ENCODE data around the gene EEFSEC.

Gene EEFSEC, protein sequence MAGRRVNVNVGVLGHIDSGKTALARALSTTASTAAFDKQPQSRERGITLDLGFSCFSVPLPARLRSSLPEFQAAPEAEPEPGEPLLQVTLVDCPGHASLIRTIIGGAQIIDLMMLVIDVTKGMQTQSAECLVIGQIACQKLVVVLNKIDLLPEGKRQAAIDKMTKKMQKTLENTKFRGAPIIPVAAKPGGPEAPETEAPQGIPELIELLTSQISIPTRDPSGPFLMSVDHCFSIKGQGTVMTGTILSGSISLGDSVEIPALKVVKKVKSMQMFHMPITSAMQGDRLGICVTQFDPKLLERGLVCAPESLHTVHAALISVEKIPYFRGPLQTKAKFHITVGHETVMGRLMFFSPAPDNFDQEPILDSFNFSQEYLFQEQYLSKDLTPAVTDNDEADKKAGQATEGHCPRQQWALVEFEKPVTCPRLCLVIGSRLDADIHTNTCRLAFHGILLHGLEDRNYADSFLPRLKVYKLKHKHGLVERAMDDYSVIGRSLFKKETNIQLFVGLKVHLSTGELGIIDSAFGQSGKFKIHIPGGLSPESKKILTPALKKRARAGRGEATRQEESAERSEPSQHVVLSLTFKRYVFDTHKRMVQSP

DNA sequence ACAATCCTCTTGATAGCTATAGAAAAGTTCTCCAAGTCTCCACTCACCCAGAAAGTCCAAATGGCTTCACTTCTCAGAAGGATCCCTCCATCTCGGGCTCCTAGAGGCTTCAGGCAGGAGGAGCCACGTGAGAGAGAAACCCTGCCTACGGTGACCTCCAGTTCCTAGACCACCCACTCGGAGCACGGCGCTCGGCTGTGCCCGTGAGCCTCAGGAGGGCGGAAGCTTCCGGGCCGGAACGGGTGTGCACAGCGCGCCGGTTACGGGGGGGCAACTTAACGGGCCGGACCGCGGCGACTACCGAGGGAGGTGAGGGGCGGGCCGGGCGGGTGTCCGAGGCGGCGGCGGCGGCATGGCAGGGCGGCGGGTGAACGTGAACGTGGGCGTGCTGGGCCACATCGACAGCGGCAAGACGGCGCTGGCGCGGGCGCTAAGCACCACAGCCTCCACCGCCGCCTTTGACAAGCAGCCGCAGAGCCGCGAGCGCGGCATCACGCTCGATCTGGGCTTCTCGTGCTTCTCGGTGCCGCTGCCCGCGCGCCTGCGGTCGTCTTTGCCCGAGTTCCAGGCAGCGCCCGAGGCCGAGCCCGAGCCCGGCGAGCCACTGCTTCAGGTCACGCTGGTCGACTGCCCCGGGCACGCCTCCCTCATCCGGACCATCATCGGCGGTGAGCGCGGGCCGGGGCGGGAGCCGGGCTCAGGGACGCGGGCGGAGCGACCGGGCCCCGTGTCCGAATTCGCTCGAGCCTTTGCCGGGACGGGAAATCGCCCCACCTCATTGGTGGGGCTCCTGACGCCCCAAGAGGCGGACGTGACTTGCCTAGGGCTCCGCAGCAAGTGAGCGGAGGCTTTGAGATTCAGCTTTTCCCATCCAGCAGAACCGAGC lies at the start of gene EEFSEC:
Gene EEFSEC, plus strand, starts transcription at position 326 of the 886 bp plus-strand sequence. Its CDS starts 27 bp downstream, at position 353.
- TF ChIP-seq, protein P1, sequence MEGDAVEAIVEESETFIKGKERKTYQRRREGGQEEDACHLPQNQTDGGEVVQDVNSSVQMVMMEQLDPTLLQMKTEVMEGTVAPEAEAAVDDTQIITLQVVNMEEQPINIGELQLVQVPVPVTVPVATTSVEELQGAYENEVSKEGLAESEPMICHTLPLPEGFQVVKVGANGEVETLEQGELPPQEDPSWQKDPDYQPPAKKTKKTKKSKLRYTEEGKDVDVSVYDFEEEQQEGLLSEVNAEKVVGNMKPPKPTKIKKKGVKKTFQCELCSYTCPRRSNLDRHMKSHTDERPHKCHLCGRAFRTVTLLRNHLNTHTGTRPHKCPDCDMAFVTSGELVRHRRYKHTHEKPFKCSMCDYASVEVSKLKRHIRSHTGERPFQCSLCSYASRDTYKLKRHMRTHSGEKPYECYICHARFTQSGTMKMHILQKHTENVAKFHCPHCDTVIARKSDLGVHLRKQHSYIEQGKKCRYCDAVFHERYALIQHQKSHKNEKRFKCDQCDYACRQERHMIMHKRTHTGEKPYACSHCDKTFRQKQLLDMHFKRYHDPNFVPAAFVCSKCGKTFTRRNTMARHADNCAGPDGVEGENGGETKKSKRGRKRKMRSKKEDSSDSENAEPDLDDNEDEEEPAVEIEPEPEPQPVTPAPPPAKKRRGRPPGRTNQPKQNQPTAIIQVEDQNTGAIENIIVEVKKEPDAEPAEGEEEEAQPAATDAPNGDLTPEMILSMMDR (IDR thresholded peaks at IDR 0.05; ENCODE audit: borderline replicate concordance, insufficient read depth, low read depth, low read length), result no peak
- peak within 1 kb of the TSS; percentile 97 for H3K4me3 ChIP-seq (ENCODE audit: low read depth, low read length)

DNA sequence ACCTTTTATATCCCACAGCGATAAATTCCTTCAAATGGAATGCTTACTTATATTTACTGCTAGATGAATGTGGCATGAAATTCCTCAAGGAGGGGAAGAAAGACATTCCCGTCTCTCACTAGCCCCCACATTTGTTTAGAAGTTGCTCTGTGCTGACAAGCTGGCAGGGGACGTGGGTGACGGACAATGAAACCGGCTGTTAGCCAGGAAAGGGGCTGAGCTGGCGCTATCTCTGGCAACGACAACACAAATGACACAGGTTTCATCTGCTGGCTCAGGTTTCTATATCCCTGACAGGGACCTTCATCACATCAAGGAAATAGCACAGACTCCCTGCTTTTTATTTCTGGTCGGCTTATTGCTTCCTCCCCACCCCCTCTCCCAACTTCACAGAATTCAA lies 45.4 kb upstream of the EEFSEC start:
- TF ChIP-seq, protein P1 (IDR thresholded peaks at IDR 0.05; ENCODE audit: borderline replicate concordance, insufficient read depth, low read depth, low read length), result no peak
- H3K4me3 ChIP-seq (ENCODE audit: low read depth, low read length), result no peak overlapping the region

DNA sequence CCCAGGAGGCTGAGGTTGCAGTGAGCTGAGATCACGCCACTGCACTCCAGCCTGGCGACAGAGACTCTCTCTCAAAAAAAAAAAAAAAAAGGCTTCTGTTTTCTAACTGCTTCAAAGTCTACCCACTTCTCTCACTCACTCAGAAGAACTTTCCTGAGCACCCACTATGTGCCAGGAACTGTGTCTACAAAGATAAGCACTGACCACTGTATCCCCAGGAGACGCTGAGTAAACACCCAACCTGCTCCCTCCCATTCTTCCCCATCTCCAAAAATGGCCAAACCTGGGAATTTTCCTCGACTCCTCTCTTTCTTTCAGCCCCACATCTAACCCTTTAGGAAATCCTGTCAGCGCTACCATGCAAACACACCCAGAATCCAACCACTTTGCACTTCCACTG lies 42.1 kb upstream of the EEFSEC start:
- no peak overlapping the region for H3K4me3 ChIP-seq (ENCODE audit: low read depth, low read length)
- TF ChIP-seq, protein P1 (IDR thresholded peaks at IDR 0.05; ENCODE audit: borderline replicate concordance, insufficient read depth, low read depth, low read length), result no peak

DNA sequence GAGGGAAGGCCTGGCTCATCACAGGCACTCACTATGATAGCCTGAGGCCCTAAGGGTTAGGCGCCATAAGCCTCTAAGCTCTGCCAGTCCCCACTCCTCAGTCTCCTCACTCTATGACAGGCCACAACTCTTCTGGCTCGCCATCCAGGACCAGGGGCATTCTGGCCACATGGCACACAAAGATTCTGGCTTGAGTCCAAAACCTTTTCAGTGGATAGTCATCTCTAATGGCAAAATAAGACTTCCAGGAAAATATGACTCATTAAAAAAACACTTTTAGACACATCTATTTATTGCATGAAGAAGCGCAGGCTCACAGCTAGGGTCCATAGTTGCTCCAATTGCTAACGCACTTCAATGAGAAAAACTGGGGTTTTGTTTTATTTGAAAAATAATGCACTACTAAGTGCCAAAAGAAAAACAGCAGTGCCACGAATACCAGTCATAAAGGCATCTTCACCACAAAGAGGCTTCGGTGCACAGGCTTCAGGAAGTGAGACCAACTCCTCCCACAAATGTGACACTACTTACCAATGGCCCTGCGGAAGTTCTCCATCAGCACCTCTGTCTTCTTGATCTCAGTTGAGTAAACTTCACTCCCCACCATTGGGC lies 40.8 kb upstream of the EEFSEC start:
- no peak overlapping the region for H3K4me3 ChIP-seq (ENCODE audit: low read depth, low read length)
- TF ChIP-seq, protein P1 (IDR thresholded peaks at IDR 0.05; ENCODE audit: borderline replicate concordance, insufficient read depth, low read depth, low read length), result no peak

DNA sequence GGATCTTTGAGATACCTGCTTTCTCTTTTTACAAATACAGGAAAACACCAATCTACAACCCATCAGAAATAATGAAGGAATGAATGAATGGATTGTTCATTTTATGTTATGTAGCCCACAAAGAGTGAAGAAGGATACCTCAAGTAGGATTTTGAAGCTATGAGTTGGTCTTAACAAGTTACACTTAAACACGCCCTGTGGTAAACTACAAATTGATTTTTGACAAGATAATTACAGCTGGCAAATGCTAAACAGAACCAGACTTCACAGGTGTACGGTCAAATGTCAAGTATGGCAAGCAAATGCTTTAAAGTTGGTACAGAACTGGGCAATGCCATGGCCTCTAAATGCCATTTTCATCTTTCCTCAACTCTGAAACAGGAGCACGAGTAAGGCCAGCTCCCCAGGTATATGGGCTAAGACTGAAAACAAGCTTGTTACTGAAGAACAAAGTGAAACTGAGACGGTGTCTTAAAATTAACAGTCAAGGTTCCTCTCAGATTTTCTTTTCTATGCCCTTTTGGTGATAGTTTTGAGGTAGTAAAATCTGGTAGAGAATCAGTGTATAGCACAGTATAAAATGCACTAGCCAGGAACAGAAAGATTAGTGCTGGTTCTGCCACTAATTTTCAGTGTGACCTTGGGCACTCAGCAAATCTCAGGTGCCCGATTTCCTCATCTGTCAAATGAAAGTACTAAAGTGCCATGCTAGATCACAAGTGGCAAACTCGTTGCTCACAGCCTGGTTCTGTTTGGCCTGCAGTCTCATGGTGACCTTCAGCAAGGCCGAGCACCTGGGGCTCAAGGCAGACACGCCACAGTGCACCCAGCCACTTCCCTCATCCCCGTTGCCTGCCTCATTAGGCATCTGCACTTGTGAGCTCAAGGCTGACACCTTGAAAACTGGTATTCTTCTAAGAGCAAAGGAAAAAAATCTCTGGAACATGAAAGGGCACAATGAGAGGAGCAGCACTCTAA lies 39.2 kb upstream of the EEFSEC start:
- TF ChIP-seq, protein P1 (IDR thresholded peaks at IDR 0.05; ENCODE audit: borderline replicate concordance, insufficient read depth, low read depth, low read length), result no peak
- H3K4me3 ChIP-seq (ENCODE audit: low read depth, low read length), result no peak overlapping the region

DNA sequence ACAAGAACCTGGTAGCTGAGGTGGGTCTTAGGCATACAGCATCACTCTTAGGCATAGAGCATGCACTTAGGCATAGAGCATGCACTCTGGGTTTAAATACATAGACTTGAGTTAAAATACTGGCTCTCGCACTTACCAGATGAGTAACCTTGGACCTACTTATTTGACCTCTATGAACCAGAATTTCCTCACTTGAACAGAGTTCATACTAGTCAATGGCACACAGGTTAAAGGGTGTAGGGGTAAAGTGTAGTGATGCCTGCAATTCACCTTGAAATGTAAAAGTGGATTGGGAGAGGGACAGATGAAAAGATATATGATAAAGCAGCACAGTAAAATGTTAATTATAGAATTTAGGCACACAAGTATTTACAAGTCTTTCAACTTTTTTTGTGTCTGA lies 31.3 kb upstream of the EEFSEC start:
- TF ChIP-seq, protein P1 (IDR thresholded peaks at IDR 0.05; ENCODE audit: borderline replicate concordance, insufficient read depth, low read depth, low read length), result no peak
- no peak overlapping the region for H3K4me3 ChIP-seq (ENCODE audit: low read depth, low read length)
